Parathyroid adenoma (tissue), 2 donors: ENCODE data around the gene CAB39.

Source experiments
- H2AFZ ChIP-seq: fragments of 300-600 bp; sonication (generic); one replicate; pipeline ENCODE4 v1.7.0; 2017; ENCODE audit warnings: antibody characterized with exemption, mild to moderate bottlenecking
- H3K27ac ChIP-seq: fragments of 300-600 bp; sonication (generic); one replicate; pipeline ENCODE4 v1.7.0; 2017
- H3K27me3 ChIP-seq: fragments of 300-600 bp; sonication (generic); one replicate; pipeline ENCODE4 v1.7.0; 2017; ENCODE audit warnings: low read length; ENCODE audit not compliant: control insufficient read depth, insufficient read depth
- H3K36me3 ChIP-seq: fragments of 300-600 bp; sonication (generic); one replicate; pipeline ENCODE4 v1.7.0; 2017; ENCODE audit warnings: low read length; ENCODE audit not compliant: control insufficient read depth, insufficient read depth
- H3K4me1 ChIP-seq: fragments of 300-600 bp; sonication (generic); one replicate; pipeline ENCODE4 v1.7.0; 2017; ENCODE audit warnings: control low read depth
- H3K4me2 ChIP-seq: fragments of 300-600 bp; sonication (generic); one replicate; pipeline ENCODE4 v1.7.0; 2017; ENCODE audit warnings: low read length
- H3K4me3 ChIP-seq: fragments of 300-600 bp; sonication (generic); one replicate; pipeline ENCODE4 v1.7.0; 2017; ENCODE audit warnings: low read depth, low read length
- H3K79me2 ChIP-seq: fragments of 300-600 bp; sonication (generic); one replicate; pipeline ENCODE4 v1.7.0; 2017; ENCODE audit warnings: control low read depth
- H3K9ac ChIP-seq: fragments of 300-600 bp; sonication (generic); one replicate; pipeline ENCODE4 v1.7.0; 2017; ENCODE audit warnings: mild to moderate bottlenecking
- H3K9me3 ChIP-seq: fragments of 300-600 bp; sonication (generic); one replicate; pipeline ENCODE4 v1.7.0; 2017; ENCODE audit warnings: low read length; ENCODE audit not compliant: control insufficient read depth
- CTCF ChIP-seq: fragments of 300-600 bp; sonication (generic); IDR thresholded peaks from one replicate; pipeline ENCODE4 v1.7.0; 2017; ENCODE audit warnings: antibody characterized with exemption, mild to moderate bottlenecking
- donor health status: primary hyperparathyroidism.

The CAB39 gene

GRCh38 chr2:230866756-230867523 is 154.3 kb downstream of the CAB39 start:
- Histone ChIP-seq H3K36me3 (no peaks in the 10 kb centered on the region), H3K27me3 (no peaks in the 10 kb centered on the region), H3K27ac (peak overlapping the region; percentile 73), H2AFZ (peak overlapping the region; percentile 46), H3K4me1 (peaks cover 33% of the 10 kb centered on the region), H3K9me3 (no peaks in the 10 kb centered on the region), H3K4me2 (no peak overlapping the region), H3K79me2 (peaks cover 5% of the 10 kb centered on the region), H3K4me3 (no peak overlapping the region), H3K9ac (no peak overlapping the region)
- no peak for TF ChIP-seq CTCF

- Histone ChIP-seq H3K27me3 (no peaks in the 10 kb centered on the region), H3K27ac (peak overlapping the region; percentile 33)
Observed at GRCh38 chr2:230868161-230868946, 155.7 kb downstream of the CAB39 start.

GRCh38 chr2:230868947-230869913 is 156.6 kb downstream of the CAB39 start:
- Histone ChIP-seq H3K9ac (no peak overlapping the region), H3K36me3 (no peaks in the 10 kb centered on the region), H2AFZ (no peak overlapping the region), H3K9me3 (no peaks in the 10 kb centered on the region), H3K27me3 (no peaks in the 10 kb centered on the region), H3K4me1 (peaks cover 33% of the 10 kb centered on the region), H3K79me2 (peaks cover 8% of the 10 kb centered on the region), H3K4me3 (no peak overlapping the region), H3K27ac (peak overlapping the region; percentile 85), H3K4me2 (no peak overlapping the region)
- no peak for TF ChIP-seq CTCF

More at GRCh38 chr2:230868161-230868946, 155.7 kb downstream of the CAB39 start:
- peaks cover 33% of the 10 kb centered on the region for H3K4me1 ChIP-seq
- peaks cover 8% of the 10 kb centered on the region for H3K79me2 ChIP-seq
- no peaks in the 10 kb centered on the region for H3K36me3 ChIP-seq
- H2AFZ ChIP-seq: no peak overlapping the region
- H3K9me3 ChIP-seq: no peaks in the 10 kb centered on the region
- no peak overlapping the region for H3K4me3 ChIP-seq
- no peak for TF ChIP-seq CTCF
- H3K9ac ChIP-seq: no peak overlapping the region
- no peak overlapping the region for H3K4me2 ChIP-seq

- Histone ChIP-seq H3K27ac (peak overlapping the region; percentile 85), H3K4me2 (no peak overlapping the region), H3K4me1 (peaks cover 33% of the 10 kb centered on the region), H3K36me3 (no peaks in the 10 kb centered on the region), H3K79me2 (peaks cover 8% of the 10 kb centered on the region), H3K9ac (peak overlapping the region; percentile 24), H3K27me3 (no peaks in the 10 kb centered on the region), H2AFZ (peak overlapping the region; percentile 61), H3K9me3 (no peaks in the 10 kb centered on the region), H3K4me3 (no peak overlapping the region)
- TF ChIP-seq CTCF: no peak
Observed at GRCh38 chr2:230869914-230870543, 157.4 kb downstream of the CAB39 start.
